GM21619 (cell line): ENCODE data around the gene TRIO.
"Not testable (repeated sequence)": the region's sequence is repeated elsewhere in the genome, so short reads cannot be mapped to it uniquely, and the experiment has no call there.

Source experiments
- ATAC-seq: cut with Tn5 transposase; IDR thresholded peaks from one replicate; pipeline ENCODE4 v1.9.1; 2021; ENCODE audit not compliant: unreplicated experiment

TRIO gene

DNA sequence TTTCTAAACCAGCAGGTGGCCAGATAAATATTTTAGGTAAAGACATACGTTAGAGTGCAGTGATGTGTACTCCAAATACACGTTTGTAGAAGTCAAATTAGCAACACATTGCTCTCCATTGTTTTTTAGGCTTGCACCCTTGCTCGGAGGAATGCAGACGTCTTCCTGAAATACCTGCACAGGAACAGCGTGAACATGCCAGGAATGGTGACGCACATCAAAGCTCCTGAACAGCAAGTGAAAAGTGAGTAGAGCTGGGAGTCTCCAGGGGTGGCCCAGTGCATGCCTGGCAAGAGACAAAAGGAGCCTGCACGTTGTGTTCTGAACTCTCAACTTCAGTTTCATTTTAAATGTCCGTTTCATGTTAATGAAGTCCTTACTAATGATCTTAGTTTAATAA, 231.0 kb downstream of the TRIO start:
- ATAC-seq: no peak

DNA sequence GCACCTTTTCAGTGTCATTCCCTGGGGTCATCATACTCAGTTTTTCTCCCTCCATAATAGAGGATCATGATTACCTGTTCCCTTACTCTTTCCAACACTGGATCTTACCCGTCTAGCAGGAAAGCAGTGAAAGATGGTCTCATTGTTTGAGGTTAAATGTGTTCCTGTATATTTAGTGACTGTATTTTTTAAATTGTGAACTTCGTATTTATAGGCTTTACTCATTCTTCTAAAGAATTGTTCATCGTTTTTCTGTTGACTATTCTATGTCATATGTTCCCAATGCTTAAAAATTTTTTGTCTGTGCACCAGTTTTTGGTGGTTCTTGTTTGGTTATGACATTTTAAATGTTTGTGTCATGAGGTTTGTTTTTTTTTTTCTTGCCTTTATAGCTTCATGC, 233.6 kb downstream of the TRIO start:
- no peak for ATAC-seq

DNA sequence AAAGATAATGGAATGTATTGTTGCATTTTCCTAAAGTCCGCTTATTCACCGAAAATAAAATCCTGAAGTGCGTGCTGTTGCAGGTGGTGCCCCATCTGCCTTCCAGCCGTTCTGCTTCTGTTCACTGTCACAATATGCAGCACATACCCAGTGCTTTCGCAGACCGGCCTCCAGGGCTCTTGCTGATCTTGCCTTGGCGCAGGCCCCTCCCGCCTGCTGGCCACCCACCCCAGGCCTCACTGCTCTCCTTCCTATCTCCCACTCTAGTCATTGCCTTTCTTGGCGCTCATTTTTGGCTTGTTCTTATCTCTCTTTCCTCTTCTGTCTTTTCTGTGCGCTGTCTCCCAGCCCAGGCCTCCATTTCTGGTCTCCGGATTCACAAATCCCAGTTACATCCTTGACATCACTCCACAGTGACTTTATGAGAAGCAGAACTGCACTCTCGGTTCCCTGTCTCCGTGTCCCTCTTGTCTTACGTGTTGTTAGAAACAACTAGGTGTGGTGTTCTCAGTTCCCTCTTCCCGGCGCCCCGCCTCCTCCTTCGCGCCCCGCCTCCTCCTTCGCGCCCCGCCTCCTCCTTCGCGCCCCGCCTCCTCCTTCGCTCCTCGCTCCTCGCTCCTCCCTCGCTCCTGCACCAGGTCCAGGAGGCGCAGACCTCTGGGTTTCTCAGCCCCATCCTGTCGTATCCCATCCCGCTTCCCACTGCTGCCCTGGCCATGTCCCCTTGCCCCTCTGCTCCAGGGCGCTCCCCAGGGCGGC, 236.8 kb downstream of the TRIO start:
- ATAC-seq: no peak

DNA sequence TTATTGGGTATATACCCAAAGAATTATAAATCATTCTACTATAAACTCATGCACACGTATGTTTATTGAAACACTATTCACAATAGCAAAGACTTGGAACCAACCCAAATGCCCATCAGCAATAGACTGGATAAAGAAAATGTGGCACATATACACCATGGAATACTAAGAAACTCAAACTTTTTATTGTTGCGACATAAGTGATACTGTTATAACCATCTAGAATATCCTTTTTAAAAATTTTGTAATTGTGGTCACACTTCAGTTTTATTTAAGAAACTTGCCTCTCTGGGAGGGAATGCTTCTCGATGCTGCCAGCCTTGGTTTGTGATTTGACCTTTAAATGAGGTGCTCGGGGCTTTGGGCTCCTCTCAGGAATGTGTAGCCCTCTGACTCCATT, 237.6 kb downstream of the TRIO start:
- ATAC-seq: no peak

DNA sequence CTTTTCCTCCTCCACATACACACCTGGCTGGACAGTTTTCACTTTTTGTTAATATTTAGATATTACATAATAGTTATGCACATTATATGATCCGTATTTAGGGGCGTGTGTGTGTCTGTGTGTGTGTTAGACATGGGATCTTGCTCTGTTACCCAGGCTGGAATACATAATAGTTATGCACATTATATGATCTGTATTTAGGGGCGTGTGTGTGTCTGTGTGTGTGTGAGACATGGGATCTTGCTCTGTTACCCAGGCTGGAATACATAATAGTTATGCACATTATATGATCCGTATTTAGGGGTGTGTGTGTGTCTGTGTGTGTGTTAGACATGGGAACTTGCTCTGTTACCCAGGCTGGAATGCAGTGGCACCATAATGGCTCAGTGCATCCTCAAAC, 239.5 kb downstream of the TRIO start:
- ATAC-seq: no peak

DNA sequence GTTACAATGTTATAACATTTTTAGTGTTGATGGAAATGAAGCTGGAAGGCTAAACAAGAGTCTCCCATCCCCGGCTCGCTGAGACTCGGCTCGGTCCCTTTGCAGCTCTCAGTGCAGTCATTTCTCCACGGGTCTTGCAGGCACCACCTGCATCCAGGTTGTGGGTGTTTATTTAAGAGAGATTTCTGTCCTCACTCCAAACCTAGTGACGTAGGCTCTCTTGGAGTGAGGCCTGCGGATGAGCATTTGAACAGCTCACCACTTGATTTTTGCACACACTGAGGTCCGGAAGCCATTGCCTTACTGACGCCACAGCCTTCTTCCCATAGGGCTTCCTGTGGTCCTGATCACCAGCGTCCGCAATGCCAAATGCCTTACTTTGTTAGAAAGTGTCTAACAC, 240.8 kb downstream of the TRIO start:
- no peak for ATAC-seq

DNA sequence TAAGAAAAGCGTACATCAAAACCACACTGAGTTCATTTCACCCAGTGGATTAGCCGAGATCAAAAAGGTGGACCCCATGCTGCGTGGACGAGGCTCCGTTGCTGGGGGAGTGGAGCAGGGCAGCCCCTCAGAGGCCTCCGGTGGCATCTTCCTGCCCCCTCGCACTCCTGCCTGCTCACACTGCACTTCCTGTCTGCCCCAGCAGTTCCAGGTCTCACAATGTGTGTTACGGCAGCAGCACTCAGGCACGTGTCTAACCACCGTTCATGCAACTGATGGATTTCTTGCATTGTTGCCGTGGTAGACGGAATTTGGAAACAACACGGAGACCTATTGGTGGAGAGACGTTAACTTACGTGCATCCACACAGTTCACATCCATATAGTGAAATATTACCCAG, 241.9 kb downstream of the TRIO start:
- ATAC-seq: no peak

DNA sequence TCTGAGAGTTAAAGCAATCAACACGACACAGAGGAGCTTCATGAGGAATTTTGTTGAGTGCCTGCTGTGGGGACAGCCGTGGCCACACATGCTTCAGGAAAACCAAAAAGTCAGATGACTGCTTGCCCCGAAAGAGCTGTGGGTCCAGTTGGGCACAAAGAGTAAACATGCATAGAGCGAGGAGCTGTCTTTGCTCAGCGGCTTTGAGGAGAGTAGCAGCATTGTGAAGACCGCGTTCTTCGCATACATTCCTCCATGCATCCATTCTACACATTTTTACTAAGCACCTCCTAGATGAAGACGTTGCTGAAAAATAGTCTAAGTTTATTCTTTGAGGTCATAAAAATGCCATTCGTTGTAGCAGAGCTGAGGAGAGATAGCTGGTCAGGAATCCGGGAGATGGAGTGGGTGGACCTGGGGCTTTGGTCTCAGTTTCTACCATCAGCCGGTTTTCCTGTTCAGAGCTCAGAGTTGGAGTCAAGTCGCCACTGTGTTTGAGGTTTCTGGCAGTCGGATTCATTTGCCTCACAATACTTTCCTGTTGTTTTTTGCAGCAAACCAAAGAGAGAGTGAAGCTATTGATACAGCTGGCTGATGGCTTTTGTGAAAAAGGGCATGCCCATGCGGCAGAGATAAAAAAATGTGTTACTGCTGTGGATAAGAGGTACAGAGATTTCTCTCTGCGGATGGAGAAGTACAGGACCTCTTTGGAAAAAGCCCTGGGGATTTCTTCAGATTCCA, 243.9 kb downstream of the TRIO start:
- ATAC-seq: no peak

DNA sequence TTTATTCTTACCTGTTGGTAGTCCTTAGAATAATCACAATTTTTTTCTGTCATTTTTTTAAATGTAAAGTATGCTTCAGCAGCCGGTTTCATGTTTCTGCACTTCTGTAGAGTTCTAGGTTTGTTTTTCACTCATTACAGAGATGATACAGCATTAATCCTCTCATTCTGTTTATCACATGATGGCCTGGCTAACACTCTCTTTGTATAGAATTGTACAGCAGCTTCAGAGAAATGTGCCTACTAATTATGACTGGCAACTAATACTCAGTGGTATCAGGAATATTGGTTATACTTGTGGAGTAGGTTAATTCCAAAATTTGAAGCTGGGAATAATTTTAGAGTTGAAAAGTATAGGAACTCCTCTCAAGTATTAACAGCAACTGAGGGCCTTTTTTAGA, 245.6 kb downstream of the TRIO start:
- no peak for ATAC-seq

DNA sequence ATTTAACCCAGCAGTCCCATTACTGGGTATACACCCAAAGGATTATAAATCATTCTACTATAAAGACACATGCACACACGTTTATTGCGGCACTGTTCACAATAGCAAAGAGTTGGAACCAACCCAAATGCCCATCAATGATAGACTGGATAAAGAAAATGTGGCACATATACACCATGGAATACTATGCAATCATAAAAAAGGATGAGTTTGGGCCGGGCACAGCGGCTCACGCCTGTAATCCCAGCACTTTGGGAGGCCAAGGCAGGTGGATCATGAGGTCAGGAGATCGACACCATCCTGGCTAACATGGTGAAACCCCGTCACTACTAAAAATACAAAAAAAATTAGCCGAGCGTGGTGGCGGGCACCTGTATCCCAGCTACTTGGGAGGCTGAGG, 249.4 kb downstream of the TRIO start:
- not testable (repeated sequence) for ATAC-seq

DNA sequence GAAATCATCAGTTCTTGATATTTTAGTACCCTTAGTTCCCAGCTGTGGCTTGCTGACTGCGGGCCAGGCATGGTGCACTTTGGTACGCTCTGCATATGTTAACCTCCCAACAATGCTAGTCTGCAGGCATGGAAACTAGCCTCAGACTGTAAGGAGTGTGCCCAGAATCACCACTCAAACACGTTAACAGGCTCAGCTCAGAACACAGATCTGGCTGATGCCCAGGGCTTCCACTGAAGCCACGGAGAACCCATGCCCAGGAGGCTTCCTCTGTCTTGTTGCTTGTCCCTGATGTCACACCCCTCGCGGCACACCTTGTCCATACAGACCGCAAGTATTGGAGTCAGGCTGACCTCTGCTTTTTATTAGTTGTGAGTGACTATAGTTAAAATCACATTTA, 251.2 kb downstream of the TRIO start:
- no peak for ATAC-seq

DNA sequence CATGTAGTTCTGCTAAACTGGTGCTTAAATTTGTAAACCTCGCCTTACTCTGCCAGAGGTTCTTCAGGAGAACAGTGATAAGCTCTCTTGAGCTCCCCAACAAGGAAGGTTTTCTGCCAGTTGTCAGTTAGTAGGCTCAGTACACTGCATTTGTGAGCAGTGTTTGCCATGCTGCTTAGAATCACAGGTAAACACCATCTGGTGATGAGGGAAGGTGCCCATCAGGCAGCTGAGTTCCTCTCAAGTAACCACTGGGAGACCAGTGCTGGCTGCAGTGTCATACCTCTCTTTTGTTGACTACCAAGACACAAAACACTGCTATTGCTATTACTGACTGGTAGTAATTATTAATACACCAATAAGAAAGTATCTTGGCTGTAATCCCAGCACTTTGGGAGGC, 252.3 kb downstream of the TRIO start:
- ATAC-seq: no peak

DNA sequence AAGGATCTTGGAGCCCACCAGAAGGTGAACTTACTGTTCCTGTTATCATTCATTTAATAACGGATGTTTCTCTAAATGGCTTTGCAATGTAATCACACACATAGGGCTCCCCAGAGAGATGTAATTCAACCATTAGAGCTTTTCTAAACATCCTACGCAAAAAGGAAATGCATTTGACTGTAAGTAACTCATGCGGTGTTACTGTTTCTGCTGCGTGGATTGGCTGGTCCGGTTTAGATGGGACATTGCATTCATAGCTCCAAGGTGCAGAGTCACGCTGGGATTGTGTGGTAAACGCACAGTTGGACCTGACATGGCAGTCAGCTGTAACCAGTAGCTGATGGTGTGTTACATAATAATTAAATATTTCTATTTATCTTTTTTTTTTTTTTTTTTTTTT, 252.9 kb downstream of the TRIO start:
- ATAC-seq: no peak

DNA sequence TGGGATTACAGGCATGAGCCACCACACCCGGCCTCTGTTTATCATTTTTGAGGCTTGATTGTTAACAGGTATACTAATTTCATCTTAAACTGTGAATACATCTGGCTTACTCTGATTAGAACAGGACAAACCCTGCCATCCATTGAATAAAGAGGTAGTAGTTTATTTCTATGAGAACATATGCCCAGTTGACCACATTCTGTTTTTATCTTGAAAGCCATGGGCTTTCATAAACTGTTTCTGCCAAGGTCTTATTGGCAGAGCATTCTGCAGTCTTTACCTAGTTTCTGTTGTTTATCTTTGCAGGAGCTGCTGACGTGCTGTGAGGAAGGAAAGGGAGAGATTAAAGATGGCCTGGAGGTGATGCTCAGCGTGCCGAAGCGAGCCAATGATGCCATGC, 253.6 kb downstream of the TRIO start:
- no peak for ATAC-seq

DNA sequence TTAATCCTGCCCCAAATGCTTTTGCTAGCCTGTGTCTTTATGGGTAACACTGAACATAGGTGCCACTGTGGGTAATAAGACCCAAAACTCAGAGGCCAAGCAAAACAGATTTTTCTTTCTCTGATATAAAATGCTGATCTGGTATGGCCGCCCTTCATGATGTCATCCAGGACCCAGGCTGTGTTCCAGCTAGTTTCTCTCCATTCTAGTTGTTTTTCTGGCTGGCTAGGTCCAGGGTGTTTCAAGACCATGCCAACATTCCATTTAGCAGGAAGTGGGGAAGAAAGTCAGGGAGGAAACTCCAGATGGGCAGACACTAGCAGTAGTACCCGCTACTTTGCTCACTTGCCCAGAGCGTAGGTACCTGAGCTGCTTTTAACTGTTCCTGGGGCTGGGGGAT, 254.6 kb downstream of the TRIO start:
- ATAC-seq: no peak

DNA sequence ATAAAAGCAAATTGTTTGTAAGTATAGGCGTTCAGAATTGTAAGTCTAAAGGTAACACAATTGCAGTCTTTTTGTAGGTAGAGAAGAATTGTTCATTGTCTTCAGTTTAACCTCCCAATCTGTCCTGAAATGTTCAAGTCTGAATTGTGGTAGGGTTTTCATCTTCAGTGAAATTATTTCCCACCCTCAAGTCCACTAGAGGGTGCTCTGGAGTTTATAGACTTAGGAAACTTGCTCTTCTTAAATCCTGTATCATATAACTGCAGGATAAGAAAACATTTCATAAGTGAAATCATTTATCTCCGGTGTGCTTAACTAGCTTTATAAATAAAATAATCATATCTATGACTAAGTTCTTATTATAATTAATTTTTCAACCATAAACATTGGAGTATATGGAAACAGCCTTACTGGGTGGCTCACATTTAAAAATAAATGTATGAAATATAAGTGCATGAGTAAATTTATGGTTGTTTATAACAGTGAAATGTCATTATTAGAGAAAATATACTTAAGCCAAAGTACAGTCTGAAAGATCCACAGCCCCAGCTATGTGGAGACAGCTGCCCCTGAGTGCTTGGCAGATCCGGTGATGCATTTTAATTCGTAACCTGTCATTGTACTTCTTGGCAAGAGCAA, 256.0 kb downstream of the TRIO start:
- no peak for ATAC-seq

DNA sequence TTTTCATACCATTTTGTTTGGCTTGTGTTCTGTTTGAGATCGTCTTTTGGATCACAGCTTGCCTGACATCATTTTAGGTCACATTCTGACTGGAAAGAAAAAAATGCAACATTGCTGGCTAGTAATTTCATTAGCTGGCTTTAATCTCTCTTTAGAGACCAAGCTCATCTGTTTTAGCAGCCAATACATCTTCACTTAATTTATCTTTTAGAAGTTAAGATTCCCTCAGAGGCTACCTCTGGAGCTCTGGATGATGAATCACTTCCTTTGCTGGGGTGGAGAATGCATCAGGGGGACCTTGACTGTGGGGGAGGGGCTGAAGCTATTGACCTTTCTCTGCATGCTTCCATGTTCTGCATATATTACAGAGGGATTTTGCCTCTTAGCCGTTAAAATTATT, 256.9 kb downstream of the TRIO start:
- ATAC-seq: no peak

DNA sequence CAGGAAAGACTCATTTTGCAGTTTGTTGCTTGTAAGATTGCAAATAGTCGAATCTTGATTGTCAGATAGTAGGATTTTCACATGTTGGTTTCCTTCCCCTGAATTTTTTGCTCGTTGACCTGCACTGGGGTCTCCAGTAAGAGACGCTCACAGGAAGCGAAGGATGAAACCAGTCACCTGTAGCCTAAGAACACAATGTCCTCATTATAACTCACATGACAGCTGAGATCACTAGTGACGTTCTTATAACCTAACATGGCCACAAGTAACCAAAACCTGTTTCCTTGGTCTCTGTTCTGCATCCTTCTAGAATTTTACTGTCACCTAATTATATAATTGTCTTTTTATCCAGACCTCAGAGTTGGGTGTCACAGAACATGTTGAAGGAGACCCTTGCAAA, 257.5 kb downstream of the TRIO start:
- ATAC-seq: no peak

DNA sequence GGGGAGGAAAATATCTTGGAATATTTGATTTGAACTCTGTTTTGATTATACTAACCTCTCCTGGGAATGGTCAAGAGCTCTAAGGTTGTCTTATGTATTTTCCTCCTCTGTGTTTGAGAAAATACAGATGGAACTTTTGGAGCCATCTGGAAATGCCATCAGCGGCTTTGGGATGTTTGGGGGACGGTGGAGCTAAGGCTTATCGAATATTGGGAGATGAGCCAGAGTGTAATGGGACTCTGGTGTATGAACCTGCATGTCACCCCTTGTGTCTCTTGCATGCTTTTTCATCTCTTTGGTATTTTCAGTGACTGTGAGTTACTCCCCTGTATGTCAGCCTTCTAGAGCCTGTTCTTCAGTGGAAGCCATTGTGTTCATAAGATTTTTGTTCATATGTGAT, 258.5 kb downstream of the TRIO start:
- ATAC-seq: no peak

DNA sequence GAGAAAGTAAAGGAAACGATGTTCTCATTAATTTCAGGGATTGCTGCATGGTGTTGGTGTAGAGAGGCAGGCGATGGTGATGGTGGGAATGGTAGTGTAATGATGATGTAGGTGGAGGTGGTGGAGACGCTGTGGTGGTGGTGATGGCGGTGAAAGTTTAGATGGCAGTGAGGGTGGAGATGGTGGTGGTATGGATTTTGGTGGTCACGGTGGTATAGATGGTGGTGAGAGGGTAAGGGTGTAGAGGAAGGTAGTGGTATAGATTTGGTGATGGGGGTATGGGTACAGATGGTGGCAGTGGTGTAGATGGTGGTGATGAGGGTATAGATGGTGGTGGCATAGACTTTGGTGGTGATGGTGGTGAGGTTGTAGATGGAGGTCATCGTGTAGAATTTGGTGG, 259.3 kb downstream of the TRIO start:
- no peak for ATAC-seq

DNA sequence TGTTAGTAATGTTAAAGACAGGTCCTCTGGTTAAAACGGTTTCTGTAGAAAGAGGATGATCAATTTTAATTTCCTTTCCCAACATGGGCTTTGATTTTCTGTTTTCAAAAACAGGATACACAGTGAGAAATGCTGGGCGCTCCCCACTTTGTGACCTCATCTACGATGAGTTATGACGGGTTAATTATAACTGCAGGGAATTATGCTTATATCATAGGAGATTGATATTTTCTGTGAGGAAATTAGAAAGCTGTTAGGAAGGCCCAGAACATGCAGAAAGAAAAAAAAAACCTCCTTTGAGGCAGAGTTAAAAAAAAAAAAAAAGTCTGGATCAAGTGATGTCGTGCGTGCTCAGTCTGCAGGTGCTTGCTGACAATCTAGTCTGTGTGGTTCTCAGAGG, 261.6 kb downstream of the TRIO start:
- no peak for ATAC-seq

DNA sequence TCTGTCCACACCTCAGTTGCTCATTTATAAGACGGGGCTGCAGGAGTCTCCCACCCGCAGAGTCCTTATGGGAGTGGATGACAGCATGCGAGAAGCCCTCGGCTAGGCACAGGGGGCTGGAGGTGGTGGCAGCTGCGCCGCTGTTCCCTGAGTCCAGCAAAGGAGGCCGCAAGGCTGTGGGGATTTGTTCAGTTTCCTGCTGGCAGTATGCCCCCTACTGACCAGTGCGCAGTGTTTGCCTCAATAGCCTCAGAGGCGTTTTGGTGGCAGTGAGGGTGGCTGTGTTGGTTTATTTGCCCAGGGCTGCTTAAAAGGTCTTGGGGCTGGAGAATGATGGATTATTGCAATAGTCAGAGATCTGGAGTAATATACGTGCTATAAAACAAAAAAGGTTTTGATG, 262.1 kb downstream of the TRIO start:
- no peak for ATAC-seq
